GM19324 (cell line): ENCODE data around the gene ATXN10.
"Not testable (repeated sequence)": the region's sequence is repeated elsewhere in the genome, so short reads cannot be mapped to it uniquely, and the experiment has no call there.

ENCODE experiments used
- ATAC-seq: cut with Tn5 transposase; IDR thresholded peaks from one replicate; pipeline ENCODE4 v1.9.1; 2021; ENCODE audit warnings: mild to moderate bottlenecking, moderate library complexity; ENCODE audit not compliant: unreplicated experiment, low FRiP score

The ATXN10 gene, protein sequence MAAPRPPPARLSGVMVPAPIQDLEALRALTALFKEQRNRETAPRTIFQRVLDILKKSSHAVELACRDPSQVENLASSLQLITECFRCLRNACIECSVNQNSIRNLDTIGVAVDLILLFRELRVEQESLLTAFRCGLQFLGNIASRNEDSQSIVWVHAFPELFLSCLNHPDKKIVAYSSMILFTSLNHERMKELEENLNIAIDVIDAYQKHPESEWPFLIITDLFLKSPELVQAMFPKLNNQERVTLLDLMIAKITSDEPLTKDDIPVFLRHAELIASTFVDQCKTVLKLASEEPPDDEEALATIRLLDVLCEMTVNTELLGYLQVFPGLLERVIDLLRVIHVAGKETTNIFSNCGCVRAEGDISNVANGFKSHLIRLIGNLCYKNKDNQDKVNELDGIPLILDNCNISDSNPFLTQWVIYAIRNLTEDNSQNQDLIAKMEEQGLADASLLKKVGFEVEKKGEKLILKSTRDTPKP

DNA sequence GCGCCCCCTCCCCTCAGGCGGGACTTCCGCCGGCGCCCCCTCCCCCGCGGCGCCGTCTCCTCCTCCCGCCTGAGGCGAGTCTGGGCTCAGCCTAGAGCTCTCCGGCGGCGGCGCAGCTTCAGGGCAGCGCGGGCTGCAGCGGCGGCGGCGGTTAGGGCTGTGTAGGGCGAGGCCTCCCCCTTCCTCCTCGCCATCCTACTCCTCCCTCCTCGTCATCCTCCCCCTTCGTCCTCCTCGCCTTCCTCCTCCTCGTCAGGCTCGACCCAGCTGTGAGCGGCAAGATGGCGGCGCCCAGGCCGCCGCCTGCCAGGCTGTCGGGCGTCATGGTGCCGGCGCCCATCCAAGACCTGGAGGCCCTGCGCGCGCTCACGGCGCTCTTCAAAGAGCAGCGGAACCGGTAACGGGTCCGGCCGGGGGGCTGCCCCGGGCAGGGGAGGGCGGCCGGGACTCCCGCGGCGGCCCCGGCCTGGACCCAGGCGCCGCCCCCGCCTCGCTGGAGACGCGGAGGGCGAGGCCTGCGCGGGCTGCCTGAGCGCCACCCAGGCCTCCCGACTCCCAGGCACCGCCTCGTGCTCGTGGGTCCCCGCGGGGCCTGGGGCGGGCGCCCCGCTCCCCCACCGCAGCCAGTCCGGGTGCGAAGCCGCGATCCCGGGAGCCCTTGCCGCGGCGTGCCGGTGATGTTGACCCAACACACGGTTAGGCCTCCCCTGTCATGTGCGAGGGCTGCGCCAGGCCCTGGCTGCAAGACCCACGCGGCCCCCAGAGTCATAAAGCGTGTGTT is at the start of gene ATXN10:
TSS of gene ATXN10 (plus strand) at position 52 of the 781 bp plus-strand sequence. CDS start at position 282, 230 bp downstream.
- peak; percentile 67 for ATAC-seq

GRCh38 chr22:45621836-45622600 is 49.6 kb upstream of the ATXN10 start:
- no peak for ATAC-seq

DNA sequence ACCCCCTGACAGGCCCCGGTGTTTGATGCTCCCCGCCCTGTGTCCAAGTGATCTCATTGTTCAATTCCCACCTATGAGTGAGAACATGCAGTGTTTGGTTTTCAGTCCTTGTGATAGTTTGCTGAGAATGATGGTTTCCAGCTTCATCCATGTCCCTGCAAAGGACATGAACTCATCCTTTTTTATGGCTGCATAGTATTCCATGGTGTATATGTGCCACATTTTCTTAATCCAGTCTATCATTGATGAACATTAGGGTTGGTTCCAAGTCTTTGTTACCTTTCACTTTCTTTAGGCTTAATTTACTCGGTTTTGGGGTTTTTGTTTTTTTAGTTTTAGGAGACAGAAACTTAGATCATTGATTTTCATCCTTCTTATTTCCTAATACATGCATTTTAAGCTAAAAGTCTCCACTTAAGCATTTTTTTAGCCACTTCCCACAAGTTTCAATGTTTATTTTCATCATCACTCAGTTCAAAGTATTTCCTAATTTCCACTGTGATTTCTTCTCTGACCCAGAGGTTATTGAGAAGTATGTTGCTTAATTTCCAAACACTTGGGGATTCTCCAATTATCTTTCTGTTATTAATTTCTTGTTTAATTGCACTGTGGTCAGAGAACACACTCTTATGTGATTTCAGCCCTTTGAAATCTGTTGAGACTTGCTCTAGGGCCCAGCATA is 48.0 kb upstream of the ATXN10 start:
- ATAC-seq, result not testable (repeated sequence)

DNA sequence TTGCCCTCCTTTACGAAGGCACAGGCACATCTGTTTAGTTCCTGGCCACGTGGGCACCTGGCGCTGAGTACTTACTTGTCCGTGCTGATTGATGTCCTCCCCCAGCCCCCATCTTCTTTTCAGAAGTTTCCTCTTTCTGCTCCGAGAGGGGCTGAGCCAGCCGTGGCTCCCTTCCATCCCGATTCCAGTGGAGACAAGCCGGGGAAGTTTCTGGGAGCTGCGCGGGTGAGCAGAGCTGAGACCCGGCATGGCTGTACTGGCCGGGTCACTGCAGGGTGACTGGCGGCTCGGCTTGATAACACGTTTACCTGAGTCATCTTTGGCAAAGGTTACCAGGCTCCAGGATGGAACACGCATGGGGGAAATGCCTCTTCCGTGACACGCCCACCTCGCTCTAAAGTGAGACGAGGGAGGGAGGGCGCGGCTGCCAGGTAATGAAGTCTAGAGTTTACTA is 45.4 kb upstream of the ATXN10 start:
- no peak for ATAC-seq

DNA sequence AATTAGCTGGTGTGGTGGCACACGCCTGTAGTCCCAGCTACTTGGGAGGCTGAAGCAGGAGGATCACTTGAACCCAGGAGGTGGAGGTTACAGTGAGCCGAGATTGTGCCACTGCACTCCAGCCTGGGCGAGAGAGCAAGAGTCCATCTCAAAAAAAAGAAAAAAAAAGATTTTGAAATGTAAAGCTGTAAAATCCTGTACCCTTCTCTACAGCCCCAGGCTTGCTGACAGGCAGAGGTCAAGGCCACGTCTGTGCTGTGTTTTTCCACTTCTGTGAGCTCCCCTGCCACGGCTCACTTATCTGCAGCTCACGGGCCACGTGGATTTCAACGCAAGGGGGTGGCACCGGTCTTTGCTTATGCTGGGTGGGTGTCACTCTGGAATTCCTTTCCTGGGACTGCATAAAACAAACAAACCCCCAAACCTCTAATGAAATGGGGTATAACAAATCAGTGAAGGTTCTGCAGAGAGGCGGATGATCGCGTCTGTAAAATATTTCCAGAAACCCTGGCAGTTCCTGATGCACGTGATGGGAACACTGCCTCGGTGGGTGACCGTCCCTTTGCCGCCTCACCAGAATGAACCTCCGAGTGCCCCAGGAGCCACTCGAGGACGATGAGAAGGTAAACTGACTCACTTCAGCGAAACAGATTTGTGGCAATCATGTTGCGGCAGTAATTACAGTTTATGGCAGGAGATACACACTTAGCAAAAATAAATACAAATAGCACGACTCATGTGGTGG is 44.0 kb upstream of the ATXN10 start:
- no peak for ATAC-seq

DNA sequence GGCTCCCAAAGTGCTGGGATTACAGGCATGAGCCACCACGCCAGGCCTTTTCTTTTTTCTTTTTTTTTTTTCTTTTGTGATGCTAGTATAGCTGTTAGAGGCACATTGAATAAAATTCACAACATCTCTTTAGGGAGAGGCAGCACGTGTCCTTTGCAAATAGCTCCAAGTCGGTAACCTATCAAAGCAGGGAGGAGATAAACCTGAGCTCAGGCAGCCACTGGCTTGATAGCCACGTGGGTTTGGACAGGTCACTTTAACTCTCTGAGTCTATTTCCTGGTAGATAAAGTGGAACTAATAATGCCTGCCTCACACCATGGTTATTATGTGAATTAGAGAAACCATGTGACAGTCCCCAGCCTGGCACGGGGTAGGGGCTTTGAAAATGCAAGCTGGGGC is 43.1 kb upstream of the ATXN10 start:
- no peak for ATAC-seq

- ATAC-seq, result no peak
These were observed 42.1 kb upstream of the ATXN10 start for GRCh38 chr22:45629469-45630089.

GRCh38 chr22:45630436-45630835 is 41.2 kb upstream of the ATXN10 start:
- ATAC-seq, result no peak

GRCh38 chr22:45631140-45631840 is 40.3 kb upstream of the ATXN10 start:
- ATAC-seq, result no peak

DNA sequence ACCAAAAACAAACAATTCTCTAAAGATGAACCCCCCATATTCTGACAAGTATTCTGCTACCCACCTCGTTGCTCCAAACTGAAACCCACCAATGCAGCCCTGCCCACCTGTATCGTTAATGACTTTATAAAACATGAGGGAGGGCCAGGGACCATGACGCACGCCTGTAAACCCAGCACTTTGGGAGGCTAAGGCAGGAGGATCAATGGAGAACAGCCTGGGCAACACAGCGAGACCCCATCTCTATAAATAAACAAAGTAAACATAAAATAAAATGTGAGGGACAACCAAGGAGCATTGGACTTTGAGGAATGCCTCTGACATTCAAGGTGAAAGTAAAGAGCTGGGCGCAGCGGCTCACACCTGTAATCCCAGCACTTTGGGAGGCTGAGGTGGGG is 39.8 kb upstream of the ATXN10 start:
- ATAC-seq, result no peak

DNA sequence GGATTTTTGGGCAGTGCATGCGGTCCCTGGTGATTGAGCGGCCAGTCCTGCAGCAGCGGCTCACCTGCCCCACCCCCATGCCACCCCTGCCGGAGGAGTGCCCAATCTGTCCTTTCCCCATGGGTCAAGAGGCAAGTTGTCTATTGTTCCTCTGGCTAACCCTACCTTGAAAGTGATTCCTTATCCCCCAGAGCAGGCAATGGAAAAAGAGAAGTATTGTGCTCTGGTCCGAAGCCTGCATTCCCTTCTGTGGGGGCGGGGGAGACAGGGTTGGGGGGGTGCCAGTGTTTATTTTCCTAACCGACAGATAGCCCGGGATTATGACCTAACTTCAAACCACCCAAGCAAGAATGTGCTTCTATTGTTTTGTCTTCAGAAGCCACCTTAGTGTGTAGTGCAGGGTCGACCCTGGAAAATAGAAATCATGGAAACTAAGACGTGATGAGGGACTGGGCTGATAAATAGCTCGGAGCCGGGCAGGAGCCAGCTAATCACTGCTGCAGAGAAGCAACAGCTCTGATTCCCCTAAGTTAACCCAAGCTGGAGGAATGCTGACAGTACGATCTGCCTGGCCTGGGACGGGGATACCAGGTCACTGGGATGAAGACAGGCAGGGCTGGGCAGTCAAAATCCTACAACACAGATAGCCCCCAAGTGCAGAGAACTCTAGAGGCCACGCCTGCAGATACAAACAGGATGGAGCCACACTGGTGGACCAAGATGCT is 38.7 kb upstream of the ATXN10 start:
- no peak for ATAC-seq

- no peak for ATAC-seq
These were observed 35.0 kb upstream of the ATXN10 start for GRCh38 chr22:45636683-45637082.

DNA sequence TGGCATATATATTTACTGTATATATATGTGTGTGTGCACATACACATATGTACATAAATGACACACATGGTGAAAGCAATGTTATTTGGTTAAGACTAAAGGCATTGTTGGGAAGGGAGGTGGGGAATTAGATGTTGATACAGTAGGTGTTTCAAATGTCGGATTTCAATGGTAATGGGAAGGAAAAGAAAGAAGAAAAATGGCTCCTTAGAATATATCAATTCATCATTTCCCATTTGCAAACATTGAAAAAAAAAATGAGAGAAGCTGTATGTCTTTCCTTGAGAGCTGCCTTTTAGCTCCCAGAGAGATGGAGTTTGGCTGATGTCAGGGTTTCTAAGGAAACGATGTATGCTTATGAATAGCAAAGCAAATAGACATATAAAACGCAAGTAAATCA is 33.4 kb upstream of the ATXN10 start:
- no peak for ATAC-seq

GRCh38 chr22:45638834-45639746 is 32.5 kb upstream of the ATXN10 start:
- ATAC-seq, result no peak

DNA sequence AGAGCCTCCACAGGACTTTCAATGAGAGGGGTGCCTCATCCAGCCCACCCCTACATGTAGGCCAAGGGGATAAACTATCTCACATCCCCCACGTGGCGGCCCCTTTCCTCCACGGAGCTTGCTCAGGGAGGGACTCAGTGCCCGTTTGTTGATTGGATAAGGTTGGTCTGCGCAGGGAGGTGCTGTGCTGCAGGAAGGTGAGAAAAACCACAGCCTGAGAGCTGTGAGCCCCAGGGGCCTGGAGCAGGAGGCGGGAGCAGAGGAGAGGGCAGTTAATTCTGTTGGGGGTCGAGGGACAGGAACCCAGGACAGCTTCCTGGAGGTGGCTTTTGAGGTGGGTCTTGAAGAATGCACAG is 31.9 kb upstream of the ATXN10 start:
- ATAC-seq, result no peak

GRCh38 chr22:45640291-45640940 is 31.2 kb upstream of the ATXN10 start:
- ATAC-seq, result no peak
